ENCODE results near the gene PSMD12. TPM values are rescaled to one million over a fixed set of nuclear protein-coding genes. Genes with fewer than 3 reads are reported as not detected.
A peak's percentile ranks its signal among the peaks of the same experiment; 100 is the strongest.
"Not testable (repeated sequence)": the region's sequence is repeated elsewhere in the genome, so short reads cannot be mapped to it uniquely, and the experiment has no call there.

Gene PSMD12
- polyA plus RNA-seq (2014; cell fraction: cytosol; rRNA removed), result 21.1 and 23.6 TPM in 2 replicates
- polyA plus RNA-seq (2014; cell fraction: nucleus; rRNA removed), result 20.8 and 30.3 TPM in 2 replicates

GRCh38 chr17:67366193-67367157 lies at the start of gene PSMD12:
TSS of gene PSMD12 (minus strand) at chr17:67366577. CDS start at chr17:67366519, 58 bp downstream.
- peak; percentile 94 for DNase-seq (ENCODE audit: low spot score)

- DNase-seq (ENCODE audit: low spot score), result no peak
Measured at GRCh38 chr17:67415291-67415690, 48.9 kb upstream of the PSMD12 start.

GRCh38 chr17:67414559-67414958 lies 48.2 kb upstream of the PSMD12 start:
- DNase-seq (ENCODE audit: low spot score), result no peak

- DNase-seq (ENCODE audit: low spot score), result no peak
Measured at GRCh38 chr17:67414130-67414529, 47.8 kb upstream of the PSMD12 start.

- DNase-seq (ENCODE audit: low spot score), result no peak
Measured at GRCh38 chr17:67413388-67413787, 47.0 kb upstream of the PSMD12 start.

DNA sequence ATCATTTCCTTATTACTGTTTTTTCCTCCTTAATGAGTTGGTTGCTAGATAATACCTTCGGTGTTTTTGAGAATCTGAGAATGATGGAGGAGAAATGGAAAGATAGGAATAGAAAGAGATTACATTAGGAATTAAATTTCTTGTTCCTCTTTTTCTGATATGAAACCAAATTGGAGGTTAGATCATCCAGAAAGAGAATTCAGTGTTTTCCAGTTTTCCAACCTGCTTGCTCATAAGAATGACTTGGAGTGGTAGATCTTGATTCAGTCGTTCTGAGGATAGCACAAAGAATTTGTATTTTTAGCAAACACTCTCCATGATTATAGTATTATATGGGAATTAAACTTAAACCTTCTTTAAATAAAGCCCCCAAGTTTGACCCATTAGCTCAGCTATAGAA lies 46.6 kb upstream of the PSMD12 start:
- DNase-seq (ENCODE audit: low spot score), result no peak

GRCh38 chr17:67412032-67412431 lies 45.7 kb upstream of the PSMD12 start:
- no peak for DNase-seq (ENCODE audit: low spot score)

DNA sequence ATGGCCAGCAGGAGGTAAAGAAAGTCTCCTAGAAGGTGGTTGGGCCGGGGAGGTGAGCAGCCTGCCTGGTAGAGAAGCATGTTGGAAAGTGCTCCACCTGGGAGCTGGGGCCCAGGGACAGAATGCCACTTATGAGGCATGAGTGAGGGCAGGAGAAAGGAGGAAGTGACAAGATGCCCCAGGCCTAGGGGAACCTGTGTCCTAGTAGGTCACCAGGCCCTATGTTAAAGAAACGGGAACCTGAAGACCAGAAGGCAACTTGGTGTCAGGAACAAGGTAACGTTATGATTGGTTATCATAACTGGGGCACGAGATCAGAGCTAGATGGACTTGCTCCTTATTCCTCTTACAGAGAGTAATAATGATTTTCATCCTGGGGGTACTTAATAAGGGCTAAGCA lies 45.0 kb upstream of the PSMD12 start:
- DNase-seq (ENCODE audit: low spot score), result no peak

DNA sequence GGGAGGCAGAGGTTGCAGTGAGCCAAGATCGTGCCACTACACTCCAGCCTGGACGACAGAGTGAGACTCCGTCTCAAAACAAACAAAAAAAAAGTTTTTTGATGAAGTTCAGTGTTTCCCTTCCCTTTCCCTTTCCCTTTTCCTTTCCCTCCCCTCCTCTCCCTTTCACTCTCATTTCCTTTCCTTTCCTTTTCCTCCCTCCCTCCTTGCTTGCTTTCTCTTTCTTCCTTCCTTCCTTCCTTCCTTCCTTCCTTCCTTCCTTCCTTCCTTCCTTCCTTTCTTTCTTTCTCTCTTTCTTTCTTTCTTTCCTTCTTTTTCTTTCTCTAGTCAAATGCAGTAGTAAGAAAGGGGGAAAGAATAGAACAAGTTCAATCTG lies 42.1 kb upstream of the PSMD12 start:
- not testable (repeated sequence) for DNase-seq (ENCODE audit: low spot score)

- no peak for DNase-seq (ENCODE audit: low spot score)
Measured at GRCh38 chr17:67403483-67403882, 37.1 kb upstream of the PSMD12 start.

DNA sequence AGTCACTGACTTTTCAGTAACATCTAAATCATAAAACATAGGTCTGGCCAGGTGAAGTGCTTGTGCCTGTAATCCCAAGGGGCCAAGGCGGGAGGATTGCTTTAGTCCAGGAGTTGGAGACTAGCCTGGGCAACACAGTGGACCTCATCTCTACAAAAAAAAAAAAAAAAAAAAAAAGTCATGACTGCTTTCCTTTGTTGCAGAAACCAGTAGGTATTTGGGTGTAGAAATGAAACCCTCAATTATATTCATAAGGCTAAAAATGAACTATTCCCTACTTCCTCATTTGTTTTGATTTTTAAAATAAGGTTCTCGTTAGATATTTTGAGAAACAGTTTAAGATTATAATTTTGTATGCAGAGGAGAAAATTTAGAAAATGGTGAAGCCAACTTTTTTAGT lies 36.7 kb upstream of the PSMD12 start:
- no peak for DNase-seq (ENCODE audit: low spot score)

DNA sequence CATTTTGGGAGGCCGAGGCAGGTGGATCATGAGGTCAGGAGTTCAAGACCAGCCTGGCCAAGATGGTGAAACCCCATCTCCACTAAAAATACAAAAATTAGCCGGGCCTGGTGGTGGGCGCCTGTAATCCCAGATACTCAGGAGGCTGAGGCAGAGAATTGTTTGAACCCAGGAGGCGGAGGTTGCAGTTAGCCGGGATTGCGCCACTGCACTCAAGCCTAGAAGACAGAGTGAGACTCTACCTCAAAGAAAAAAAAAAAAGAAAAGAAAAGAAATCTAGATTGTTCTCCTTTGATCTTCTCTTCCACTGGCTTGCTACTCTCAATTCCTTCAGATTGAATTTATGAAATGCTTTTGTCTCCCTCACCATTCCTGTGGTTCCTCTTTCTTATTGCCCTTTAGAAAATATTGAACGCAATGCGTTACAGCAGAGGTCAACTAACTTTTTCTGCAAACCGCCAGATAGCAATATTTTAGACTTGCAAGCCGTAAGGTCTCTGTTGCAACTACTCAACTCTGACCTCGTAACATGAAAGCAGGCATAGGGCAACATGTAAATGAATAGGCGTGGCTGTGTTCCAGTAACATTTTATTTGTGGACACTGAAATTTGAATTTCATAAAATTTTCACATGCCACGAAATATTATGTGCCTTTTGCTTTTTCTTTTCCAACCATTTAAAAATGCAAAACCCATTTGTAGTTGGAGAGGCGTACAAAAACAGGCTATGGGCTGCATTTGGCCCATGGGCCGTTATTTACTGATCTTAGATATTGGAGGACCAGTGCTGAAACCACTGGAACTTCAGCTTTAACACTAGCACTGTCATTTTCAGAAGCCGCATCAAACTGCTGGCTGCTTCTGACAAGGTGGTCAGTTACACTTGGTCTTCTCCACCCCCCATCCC lies 35.5 kb upstream of the PSMD12 start:
- no peak for DNase-seq (ENCODE audit: low spot score)

DNA sequence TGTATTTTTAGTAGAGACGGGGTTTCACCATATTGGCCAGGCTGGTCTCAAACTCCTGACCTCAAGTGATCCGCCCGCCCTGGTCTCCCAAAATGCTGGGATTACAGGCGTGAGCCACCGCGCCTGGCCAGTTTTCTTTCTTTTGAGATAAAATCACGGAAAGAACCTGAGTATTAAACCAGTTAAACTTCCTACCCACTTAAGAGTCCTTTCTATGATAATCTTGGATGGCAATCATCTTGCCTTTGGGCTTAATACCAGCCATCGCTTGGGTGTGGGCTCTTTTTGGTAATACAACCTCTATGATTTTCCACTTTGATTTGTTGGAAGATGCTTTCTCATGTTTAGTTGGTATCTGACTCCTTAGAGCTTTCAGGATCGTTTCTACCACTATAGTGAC lies 34.7 kb upstream of the PSMD12 start:
- DNase-seq (ENCODE audit: low spot score), result no peak

DNA sequence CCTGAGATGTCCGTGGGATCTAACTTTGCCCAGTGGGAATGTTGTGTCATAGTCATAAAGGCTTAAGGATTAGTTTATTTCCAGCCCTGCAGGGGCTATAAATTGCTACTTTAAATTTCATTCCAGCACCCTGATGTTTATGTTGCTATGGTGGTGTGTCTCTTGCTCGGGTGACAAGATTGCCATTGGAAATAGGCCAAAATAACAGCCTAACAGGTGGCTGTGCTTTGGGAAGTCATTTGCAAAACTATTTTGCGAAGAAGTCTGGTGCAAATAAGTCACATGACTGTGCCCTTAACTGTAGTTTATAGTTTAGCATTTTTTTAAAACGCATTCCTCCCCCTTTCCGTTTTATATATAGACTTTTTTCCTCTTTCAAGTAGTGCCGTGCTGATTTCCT lies 33.8 kb upstream of the PSMD12 start:
- DNase-seq (ENCODE audit: low spot score), result no peak

- no peak for DNase-seq (ENCODE audit: low spot score)
Measured at GRCh38 chr17:67399676-67400075, 33.3 kb upstream of the PSMD12 start.

DNA sequence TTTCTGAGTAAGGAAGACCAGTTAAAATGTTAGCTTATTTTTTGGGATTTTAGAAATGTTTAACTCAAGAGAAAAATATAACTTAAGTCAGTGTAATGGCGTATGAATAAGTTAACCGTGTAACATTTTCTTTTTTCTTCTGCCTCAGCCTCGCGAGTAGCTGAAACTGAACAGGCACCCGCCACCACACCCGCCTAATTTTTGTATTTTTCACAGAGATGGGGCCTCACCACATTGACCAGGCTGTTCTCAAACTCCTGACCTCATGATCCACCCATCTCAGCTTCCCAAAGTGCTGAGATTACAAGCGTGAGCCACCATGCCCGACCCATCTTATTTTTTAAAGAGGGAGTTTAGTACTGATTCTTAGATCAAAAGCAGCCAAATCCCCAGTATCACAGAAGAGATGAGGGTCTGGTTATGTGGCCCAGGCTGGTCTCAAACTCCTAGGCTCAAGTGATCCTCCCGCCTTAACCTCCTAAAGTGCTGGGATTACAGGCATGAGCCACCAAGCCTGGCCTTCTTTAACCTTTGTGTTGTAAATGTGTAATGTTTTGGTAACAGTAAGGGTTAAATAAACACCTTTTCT lies 27.5 kb upstream of the PSMD12 start:
- no peak for DNase-seq (ENCODE audit: low spot score)

DNA sequence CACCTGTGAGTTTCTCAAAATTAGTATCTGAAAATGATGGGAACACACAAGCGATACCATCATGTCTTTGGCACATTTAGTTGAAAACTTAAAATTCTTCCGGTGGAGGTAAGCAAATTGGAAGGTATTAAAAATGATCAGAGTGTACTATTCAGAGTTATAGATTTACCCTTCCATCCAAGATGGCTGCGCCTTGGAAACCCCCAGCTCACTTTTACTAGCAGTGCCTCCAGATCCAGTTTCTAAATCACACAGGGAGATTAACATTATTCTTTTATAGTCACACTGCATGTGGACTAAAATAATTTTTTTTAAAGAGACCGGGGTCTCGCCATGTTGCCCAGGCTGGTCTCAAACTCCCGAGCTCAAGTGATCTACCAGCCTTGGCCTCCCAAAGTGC lies 25.7 kb upstream of the PSMD12 start:
- no peak for DNase-seq (ENCODE audit: low spot score)

DNA sequence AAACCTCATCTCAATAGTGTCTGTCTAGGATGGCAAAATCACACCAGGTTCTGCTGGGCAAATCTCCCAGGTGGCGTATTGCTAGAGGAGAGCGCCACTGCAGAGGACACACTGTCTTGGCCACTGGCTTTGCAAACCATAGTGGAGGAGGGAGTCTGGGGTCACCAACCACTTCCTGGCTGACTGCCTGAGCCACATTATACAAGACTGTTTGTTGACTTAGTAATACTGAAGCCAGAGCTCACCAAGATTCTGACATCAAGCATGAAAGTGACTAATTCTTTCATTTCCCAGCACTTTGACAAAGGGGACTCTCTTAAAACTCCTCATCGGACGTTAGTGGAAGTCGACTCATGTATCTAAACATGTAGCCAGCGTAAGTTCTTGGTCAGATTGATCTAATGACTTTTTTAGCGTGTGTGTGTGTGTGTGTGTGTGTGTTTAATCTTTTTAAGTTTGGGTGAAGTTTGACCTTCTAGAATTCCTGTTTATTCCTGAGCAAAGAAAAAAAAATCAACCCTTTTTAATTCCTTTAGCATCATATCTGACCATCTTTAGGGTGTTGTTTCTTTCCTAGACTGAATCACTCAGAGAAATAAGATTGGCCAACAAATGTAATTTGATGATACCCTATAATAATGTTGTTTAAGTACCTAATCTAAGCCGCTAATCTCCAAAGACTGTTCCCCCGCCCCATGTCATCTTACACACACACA lies 24.4 kb upstream of the PSMD12 start:
- DNase-seq (ENCODE audit: low spot score), result peak; percentile 61

DNA sequence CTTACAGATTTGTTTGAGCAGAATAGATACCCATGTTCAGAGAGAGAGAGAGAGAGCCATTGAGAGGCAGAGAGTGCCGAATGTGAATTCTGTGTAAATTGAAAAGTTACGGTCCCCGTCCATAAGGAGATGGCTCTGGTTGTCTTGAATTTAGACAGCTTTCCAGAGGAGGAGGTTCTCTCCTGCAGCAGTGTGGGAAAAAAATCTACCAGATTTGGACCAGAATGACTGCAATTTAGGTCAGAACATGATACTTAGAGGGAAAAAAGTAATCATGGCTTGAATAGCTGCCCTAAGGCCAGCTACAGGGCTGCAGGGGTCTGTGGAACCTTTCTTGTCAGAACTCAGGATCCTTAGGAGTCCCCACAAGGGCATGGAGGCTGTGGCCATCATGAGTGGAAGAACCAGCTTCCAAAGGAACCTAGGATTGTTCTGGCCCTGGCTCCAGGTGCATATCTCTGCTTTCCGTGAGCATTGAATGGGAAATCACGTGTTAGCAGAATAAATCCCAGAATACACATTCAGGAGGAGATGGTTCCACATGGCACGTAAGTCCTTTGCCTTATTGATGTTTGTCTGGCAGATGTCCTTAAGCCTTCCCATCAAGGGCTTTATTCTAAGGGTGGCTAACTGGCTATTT lies 23.7 kb upstream of the PSMD12 start:
- DNase-seq (ENCODE audit: low spot score), result no peak

- no peak for DNase-seq (ENCODE audit: low spot score)
Measured at GRCh38 chr17:67388986-67389385, 22.6 kb upstream of the PSMD12 start.

- not testable (repeated sequence) for DNase-seq (ENCODE audit: low spot score)
Measured at GRCh38 chr17:67388536-67388935, 22.2 kb upstream of the PSMD12 start.
